Fibroblast of mammary gland (primary cell): ENCODE data around the gene BCAM.

ENCODE experiments used
- DNase-seq: peaks from one replicate; pipeline ENCODE4 v3.0.0-alpha.2; 2010; ENCODE audit warnings: low read depth
- H3K4me3 ChIP-seq: 2 replicates; pipeline ENCODE4 v1.5.1; 2011; ENCODE audit warnings: low read depth, mild to moderate bottlenecking, low read length, moderate library complexity; ENCODE audit not compliant: control insufficient read depth
- CTCF ChIP-seq: conservative IDR thresholded peaks from 2 replicates; pipeline ENCODE4 v1.5.1; 2011; ENCODE audit warnings: low read depth, low read length, inconsistent platforms; ENCODE audit not compliant: control insufficient read depth, insufficient read depth

The BCAM gene

GRCh38 chr19:44794610-44795009 is 14.3 kb upstream of the BCAM start:
- H3K4me3 ChIP-seq: no peak overlapping the region
- DNase-seq: no peak
- TF ChIP-seq CTCF: no peak

GRCh38 chr19:44795398-44795987 is 13.4 kb upstream of the BCAM start:
- no peak for TF ChIP-seq CTCF
- DNase-seq: no peak
- no peak overlapping the region for H3K4me3 ChIP-seq

- no peak for TF ChIP-seq CTCF
- DNase-seq: no peak
- H3K4me3 ChIP-seq: no peak overlapping the region
These were observed 12.2 kb upstream of the BCAM start for GRCh38 chr19:44796701-44797115.

GRCh38 chr19:44799627-44800346 is 9.1 kb upstream of the BCAM start:
- no peak overlapping the region for H3K4me3 ChIP-seq
- DNase-seq: no peak
- no peak for TF ChIP-seq CTCF

- no peak overlapping the region for H3K4me3 ChIP-seq
- peak; percentile 97 for TF ChIP-seq CTCF
- peak; percentile 70 for DNase-seq
These were observed 8.4 kb upstream of the BCAM start for GRCh38 chr19:44800461-44800860.

- TF ChIP-seq CTCF: no peak
- no peak overlapping the region for H3K4me3 ChIP-seq
- no peak for DNase-seq
These were observed 5.2 kb upstream of the BCAM start for GRCh38 chr19:44803442-44804428.
